ENCODE measurements around the gene CYTH1.

DNA sequence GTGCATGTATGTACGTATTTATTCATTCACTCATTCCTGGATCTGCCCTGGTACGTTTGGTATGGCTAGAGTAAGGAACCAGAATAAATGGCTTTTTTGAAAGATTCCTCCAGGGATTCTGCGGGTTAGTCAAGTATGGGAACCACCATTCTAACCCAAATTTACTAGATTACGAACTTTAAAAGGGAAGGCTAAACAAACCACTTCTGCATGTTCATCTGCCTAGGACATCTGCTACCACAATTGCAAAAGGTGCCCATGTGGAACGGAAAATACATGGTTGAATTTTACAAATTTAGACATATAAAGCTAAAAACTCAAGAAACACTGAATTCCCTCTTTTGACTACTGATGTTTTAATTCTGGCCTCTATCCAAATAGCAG lies 22.1 kb downstream of the CYTH1 start:
- TF ChIP-seq EP300 (conservative IDR thresholded peaks at IDR 0.05; ENCODE audit: poor library complexity, severe bottlenecking) (no peak), EZH2 (IDR thresholded peaks at IDR 0.05; ENCODE audit: borderline replicate concordance, insufficient read depth, low read length, poor library complexity, severe bottlenecking) (no peak)
- TF ChIP-seq, protein P1, sequence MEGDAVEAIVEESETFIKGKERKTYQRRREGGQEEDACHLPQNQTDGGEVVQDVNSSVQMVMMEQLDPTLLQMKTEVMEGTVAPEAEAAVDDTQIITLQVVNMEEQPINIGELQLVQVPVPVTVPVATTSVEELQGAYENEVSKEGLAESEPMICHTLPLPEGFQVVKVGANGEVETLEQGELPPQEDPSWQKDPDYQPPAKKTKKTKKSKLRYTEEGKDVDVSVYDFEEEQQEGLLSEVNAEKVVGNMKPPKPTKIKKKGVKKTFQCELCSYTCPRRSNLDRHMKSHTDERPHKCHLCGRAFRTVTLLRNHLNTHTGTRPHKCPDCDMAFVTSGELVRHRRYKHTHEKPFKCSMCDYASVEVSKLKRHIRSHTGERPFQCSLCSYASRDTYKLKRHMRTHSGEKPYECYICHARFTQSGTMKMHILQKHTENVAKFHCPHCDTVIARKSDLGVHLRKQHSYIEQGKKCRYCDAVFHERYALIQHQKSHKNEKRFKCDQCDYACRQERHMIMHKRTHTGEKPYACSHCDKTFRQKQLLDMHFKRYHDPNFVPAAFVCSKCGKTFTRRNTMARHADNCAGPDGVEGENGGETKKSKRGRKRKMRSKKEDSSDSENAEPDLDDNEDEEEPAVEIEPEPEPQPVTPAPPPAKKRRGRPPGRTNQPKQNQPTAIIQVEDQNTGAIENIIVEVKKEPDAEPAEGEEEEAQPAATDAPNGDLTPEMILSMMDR (IDR thresholded peaks at IDR 0.05; ENCODE audit: poor library complexity, severe bottlenecking), result no peak

Data from neural cell (in vitro differentiated cells).